Progenitor cell of endocrine pancreas (in vitro differentiated cells): ENCODE data around the gene RBM6. TPM values are rescaled to one million over a fixed set of nuclear protein-coding genes. Genes with fewer than 3 reads are reported as not detected.
A peak's percentile ranks its signal among the peaks of the same experiment; 100 is the strongest.

Source experiments
- DNase-seq: peaks from one replicate; pipeline ENCODE4 v3.0.0; 2021; ENCODE audit warnings: low spot score; ENCODE audit not compliant: unreplicated experiment
- H3K27ac Mint-ChIP-seq: 2 replicates; pipeline ENCODE4 v1.8.0; 2021; ENCODE audit warnings: mild to moderate bottlenecking, moderate library complexity, mixed read lengths
- H3K27me3 Mint-ChIP-seq: 2 replicates; pipeline ENCODE4 v1.8.0; 2021; ENCODE audit warnings: mixed read lengths
- H3K36me3 Mint-ChIP-seq: 2 replicates; pipeline ENCODE4 v1.8.0; 2022; ENCODE audit warnings: mixed read lengths; ENCODE audit not compliant: insufficient read depth
- H3K4me1 Mint-ChIP-seq: 2 replicates; pipeline ENCODE4 v1.8.0; 2021; ENCODE audit warnings: low read depth, mixed read lengths
- H3K4me3 Mint-ChIP-seq: 2 replicates; pipeline ENCODE4 v1.8.0; 2021; ENCODE audit warnings: low read depth, mild to moderate bottlenecking, moderate library complexity, mixed read lengths
- H3K9me3 Mint-ChIP-seq: 2 replicates; pipeline ENCODE4 v1.8.0; 2021; ENCODE audit warnings: low read depth, mixed read lengths
- CTCF ChIP-seq: fragments of 200-600 bp; sonication (generic); IDR thresholded peaks from one replicate; pipeline ENCODE4 v1.5.0; 2021; ENCODE audit warnings: antibody characterized with exemption, mild to moderate bottlenecking; ENCODE audit not compliant: unreplicated experiment
- total RNA-seq: library from RNA; stranded (reverse); gene quantifications from 2 replicates; pipeline ENCODE4 v1.2.1, GENCODE V29; 2021

Gene RBM6
- total RNA-seq, 1 donor from 2014 or later, result 144 TPM

GRCh38 chr3:49992326-49992725 is 52.4 kb downstream of the RBM6 start:
- H3K36me3 Mint-ChIP-seq, result peaks cover 1% of the 10 kb centered on the region
- H3K9me3 Mint-ChIP-seq, result no peaks in the 10 kb centered on the region
- DNase-seq, result no peak
- peaks cover 16% of the 10 kb centered on the region for H3K4me1 Mint-ChIP-seq
- no peak overlapping the region for H3K27ac Mint-ChIP-seq
- no peak overlapping the region for H3K4me3 Mint-ChIP-seq
- H3K27me3 Mint-ChIP-seq, result no peaks in the 10 kb centered on the region
- TF ChIP-seq CTCF, result no peak

GRCh38 chr3:49994476-49994875 is 54.5 kb downstream of the RBM6 start:
- TF ChIP-seq CTCF, result no peak
- H3K27ac Mint-ChIP-seq, result peak overlapping the region; percentile 74
- H3K4me1 Mint-ChIP-seq, result peaks cover 19% of the 10 kb centered on the region
- no peaks in the 10 kb centered on the region for H3K9me3 Mint-ChIP-seq
- peaks cover 3% of the 10 kb centered on the region for H3K36me3 Mint-ChIP-seq
- DNase-seq, result no peak
- H3K27me3 Mint-ChIP-seq, result no peaks in the 10 kb centered on the region
- H3K4me3 Mint-ChIP-seq, result no peak overlapping the region

- Mint-ChIP-seq H3K36me3 (peaks cover 9% of the 10 kb centered on the region), H3K27ac (no peak overlapping the region), H3K4me3 (no peak overlapping the region), H3K9me3 (no peaks in the 10 kb centered on the region), H3K27me3 (no peaks in the 10 kb centered on the region), H3K4me1 (peaks cover 13% of the 10 kb centered on the region)
- TF ChIP-seq CTCF, result no peak
- DNase-seq, result no peak
Observed at GRCh38 chr3:49996016-49996415, 56.1 kb downstream of the RBM6 start.

GRCh38 chr3:49997862-49998261 is 57.9 kb downstream of the RBM6 start:
- Mint-ChIP-seq H3K27ac (no peak overlapping the region), H3K4me1 (peaks cover 10% of the 10 kb centered on the region), H3K36me3 (peaks cover 16% of the 10 kb centered on the region), H3K4me3 (no peak overlapping the region), H3K9me3 (no peaks in the 10 kb centered on the region), H3K27me3 (no peaks in the 10 kb centered on the region)
- TF ChIP-seq CTCF, result no peak
- DNase-seq, result no peak

- TF ChIP-seq CTCF, result no peak
- no peak overlapping the region for H3K4me3 Mint-ChIP-seq
- H3K36me3 Mint-ChIP-seq, result peaks cover 18% of the 10 kb centered on the region
- DNase-seq, result no peak
- no peaks in the 10 kb centered on the region for H3K27me3 Mint-ChIP-seq
- H3K9me3 Mint-ChIP-seq, result no peaks in the 10 kb centered on the region
- H3K27ac Mint-ChIP-seq, result peak overlapping the region; percentile 11
- peaks cover 10% of the 10 kb centered on the region for H3K4me1 Mint-ChIP-seq
Observed at GRCh38 chr3:49998326-49998725, 58.4 kb downstream of the RBM6 start.

GRCh38 chr3:50001511-50001910 is 61.6 kb downstream of the RBM6 start:
- no peak for DNase-seq
- H3K4me1 Mint-ChIP-seq, result peaks cover 2% of the 10 kb centered on the region
- no peaks in the 10 kb centered on the region for H3K9me3 Mint-ChIP-seq
- H3K4me3 Mint-ChIP-seq, result no peak overlapping the region
- H3K36me3 Mint-ChIP-seq, result peaks cover 23% of the 10 kb centered on the region
- no peak for TF ChIP-seq CTCF
- no peak overlapping the region for H3K27ac Mint-ChIP-seq
- H3K27me3 Mint-ChIP-seq, result no peaks in the 10 kb centered on the region
